GM21786 (cell line): ENCODE measurements around the gene BSCL2.
A peak's percentile ranks its signal among the peaks of the same experiment; 100 is the strongest.
"Not testable (repeated sequence)": the region's sequence is repeated elsewhere in the genome, so short reads cannot be mapped to it uniquely, and the experiment has no call there.

Experiments
- ATAC-seq: cut with Tn5 transposase; IDR thresholded peaks from one replicate; pipeline ENCODE4 v1.9.1; 2021; ENCODE audit not compliant: unreplicated experiment

BSCL2 gene

GRCh38 chr11:62688491-62688890 is 18.7 kb downstream of the BSCL2 start:
- no peak for ATAC-seq

DNA sequence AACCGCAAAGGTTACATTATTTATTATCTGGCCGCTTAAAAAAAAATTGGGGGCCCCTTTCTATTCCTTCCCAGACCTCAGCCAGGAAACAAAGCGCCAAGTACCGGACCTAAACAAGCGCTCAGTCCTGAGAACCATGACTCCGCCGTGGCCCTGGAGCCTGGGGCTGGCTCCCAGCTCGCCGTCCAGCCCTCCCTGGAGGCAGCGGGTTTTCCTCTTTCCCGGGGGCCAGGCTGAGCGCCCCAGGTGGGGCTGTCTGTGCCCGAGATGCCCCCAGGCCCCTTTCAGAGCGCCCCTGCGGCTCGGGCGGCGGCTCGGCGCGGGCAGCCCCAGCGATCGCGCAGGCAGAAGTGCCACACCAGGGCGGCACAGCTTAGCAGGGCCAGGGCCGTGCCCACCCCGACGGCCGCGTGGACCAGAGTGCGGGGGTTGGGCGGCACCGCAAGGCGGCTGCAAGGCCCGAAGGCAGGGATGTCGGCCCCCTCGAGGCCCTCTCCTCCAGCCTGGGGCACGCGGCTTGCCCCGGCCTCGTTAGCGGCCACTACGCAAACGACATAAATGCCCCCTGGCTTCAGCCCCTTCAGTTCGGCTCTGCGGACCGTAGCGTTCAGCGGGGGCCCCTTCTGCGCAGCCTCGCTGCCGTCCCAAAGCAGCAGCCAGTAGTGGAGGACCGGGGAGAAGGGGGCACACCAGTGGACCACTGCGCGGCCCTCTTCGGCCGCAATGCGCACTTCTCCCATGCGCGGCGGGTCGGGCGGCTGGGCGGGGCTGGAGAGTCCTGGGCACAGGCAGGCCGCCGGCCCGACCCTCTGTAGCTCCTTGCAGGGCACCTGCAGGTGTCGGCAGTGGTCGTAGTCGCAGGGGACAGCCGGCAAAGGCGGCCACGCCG is 19.5 kb downstream of the BSCL2 start:
- ATAC-seq, result no peak

DNA sequence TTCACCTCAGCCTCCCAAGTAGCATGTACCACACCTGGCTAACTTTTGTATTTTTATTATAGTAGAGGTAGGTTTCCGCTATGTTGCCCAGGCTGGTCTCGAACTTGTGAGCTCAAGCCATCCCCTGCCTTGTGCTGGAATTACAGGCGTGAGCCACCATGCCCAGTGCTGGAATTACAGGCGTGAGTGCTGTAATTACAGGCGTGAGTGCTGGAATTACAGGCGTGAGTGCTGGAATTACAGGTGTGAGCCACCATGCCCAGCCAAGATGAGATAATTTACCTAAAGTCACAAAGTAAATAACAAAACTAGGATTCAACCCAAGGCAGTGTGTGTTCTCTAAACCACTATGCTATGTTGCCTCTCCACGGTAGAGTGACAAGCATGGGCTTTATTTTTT is 24.7 kb downstream of the BSCL2 start:
- no peak for ATAC-seq

GRCh38 chr11:62680825-62681240 is 26.4 kb downstream of the BSCL2 start:
- peak; percentile 58 for ATAC-seq

GRCh38 chr11:62678770-62679696 is 28.2 kb downstream of the BSCL2 start, which contains the start of gene UBXN1:
Gene UBXN1, minus strand, starts transcription at chr11:62679073. Its CDS starts 150 bp downstream, at chr11:62678923.
- no peak for ATAC-seq

GRCh38 chr11:62678433-62678769 is 28.8 kb downstream of the BSCL2 start:
- no peak for ATAC-seq

DNA sequence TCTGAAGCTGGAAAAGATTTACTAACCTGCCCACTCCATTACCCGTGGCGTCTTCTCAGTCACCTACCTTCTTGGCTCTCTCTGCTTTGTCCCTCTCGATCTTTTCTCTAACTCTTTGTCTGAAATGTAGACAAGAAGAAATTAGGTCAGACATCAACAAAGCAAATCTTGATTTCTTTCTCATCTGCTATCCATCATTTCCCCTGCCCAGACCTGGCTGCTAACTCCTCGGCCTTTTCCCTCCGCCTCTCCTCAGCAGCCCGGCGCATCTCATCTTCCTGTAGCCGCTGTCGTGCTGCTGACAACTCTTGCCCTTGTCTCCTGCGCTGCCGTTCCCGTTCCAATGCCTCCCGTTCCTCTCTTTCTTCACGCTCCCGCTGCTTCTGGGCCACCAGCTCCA is 29.5 kb downstream of the BSCL2 start:
- no peak for ATAC-seq

DNA sequence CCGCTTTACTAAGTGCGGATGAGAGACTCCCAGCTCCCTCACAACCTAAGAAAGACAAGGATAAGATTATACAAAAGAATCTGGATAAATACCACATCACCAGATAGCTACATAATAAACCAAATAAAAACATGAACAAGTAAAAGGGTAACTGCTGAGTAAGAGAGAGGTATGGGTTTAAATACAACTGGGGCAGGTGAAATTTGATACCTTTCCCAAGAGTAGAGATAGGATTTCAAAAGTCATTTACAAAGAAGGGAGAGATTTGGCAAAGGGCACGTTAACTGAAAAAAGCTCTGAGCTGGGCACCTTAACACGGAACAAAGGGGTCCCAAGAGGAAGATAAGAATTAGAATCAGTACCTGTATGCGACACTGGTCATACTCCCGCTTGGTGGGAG is 30.1 kb downstream of the BSCL2 start:
- no peak for ATAC-seq

GRCh38 chr11:62676698-62677097 is 30.5 kb downstream of the BSCL2 start:
- no peak for ATAC-seq

DNA sequence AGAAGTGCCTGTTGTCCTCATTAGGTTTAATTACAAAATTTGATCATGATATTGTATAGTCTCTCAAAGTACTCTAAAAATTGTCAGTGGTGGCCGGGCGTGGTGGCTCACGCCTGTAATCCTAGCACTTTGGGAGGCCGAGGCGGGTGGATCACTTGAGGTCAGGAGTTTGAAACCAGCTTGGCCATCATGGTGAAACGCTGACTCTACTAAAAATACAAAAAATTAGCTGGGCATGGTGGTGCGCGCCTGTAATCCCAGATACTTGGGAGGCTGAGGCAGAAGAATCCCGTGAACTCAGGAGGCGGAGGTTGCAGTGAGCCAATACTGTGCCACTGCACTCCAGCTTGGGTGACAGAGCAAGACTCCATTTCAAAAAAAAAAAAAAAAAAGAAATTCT is 31.8 kb downstream of the BSCL2 start:
- not testable (repeated sequence) for ATAC-seq

DNA sequence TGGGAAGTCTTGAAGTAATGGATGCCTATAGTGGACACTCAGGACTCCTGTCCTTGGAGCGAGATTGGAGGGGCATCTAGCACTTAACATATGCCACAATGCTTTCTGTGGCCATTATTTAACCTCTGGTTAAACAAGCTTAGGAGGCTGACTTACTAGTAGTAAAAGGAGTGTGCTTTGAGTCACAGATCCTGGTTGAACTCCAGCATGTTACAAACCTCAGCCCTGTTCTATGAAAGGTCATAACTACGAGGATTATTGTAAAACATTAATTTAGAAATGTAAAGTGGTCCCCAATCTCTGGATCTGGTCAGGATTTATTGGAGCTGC is 34.1 kb downstream of the BSCL2 start:
- no peak for ATAC-seq

- ATAC-seq, result peak; percentile 58
Measured at GRCh38 chr11:62671608-62672389, 35.4 kb downstream of the BSCL2 start, which contains the start of the genes LBHD1 and UQCC3. Gene LBHD1, minus strand, starts transcription at chr11:62672267. Its CDS starts 2,236 bp downstream, at chr11:62670031. Gene UQCC3, plus strand, starts transcription at chr11:62671673. Its CDS starts 73 bp downstream, at chr11:62671746.

DNA sequence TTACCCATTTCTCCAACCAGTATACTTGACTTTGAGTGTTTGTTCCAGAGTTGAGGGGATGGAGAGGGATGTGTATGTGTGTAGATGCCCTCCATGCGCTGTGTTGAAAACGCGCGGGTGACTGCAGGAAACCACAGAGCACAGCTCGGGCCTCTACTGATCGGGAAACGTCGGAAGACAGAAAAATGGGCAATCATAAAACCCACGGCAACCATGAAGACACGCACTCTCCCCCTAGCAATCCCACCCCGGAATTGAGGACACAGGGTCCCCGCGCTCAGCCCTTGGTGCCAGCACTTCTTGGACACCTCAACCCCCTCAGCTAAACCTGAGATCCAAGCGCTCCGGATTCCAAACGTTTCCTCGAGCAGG is 36.0 kb downstream of the BSCL2 start:
- no peak for ATAC-seq

GRCh38 chr11:62669420-62670161 is 37.6 kb downstream of the BSCL2 start:
- no peak for ATAC-seq

DNA sequence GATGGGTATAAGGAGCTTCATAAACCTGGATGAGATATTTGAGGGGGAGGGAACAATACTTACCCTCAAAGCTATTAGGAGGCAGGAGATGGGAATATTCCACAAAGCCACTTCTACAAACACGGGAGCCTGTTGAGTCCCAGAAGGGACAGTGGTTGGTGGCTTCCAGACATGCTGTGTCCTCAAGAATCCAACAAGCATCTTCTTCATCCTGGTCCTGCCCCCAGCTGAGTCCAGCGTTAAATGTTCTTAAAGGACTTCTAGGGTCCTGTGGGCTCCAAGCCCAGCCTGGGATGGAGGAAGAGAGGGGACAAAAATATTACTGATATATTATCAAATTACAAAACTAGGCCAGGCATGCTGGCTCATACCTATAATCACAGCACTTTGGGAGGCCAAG is 39.8 kb downstream of the BSCL2 start:
- ATAC-seq, result no peak

- no peak for ATAC-seq
Measured at GRCh38 chr11:62666259-62666926, 40.8 kb downstream of the BSCL2 start.

DNA sequence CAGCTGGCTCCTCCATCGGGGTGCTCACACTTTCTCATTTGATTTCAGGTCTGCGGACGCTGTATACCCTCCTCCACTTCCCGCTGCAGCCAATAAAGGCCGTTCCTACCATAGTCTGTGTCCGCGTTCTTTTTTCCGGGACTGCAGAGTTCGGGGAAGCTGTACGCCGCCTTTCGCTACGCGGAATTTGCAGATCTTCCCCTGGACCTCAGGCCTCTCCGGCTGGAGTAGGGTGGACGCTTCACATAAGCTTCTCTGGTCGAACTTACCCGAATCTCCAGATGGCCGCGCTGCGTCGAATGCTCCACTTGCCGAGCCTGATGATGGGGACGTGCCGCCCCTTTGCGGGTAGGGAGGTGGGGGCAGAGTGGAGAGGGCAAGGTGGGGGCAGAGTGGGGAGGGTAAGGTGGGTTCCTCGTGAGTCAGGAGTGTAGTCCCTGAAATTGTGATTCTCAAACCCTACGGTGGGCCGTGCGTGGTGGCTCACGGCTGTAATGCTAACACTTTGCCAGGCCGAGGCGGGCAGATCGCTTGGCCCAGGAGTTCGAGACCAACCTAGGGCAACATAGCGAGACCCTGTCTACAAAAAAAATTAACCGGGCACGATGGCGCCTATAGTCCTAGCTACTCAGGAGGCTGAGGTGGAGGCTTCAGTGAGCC is 41.5 kb downstream of the BSCL2 start:
- ATAC-seq, result peak; percentile 16

DNA sequence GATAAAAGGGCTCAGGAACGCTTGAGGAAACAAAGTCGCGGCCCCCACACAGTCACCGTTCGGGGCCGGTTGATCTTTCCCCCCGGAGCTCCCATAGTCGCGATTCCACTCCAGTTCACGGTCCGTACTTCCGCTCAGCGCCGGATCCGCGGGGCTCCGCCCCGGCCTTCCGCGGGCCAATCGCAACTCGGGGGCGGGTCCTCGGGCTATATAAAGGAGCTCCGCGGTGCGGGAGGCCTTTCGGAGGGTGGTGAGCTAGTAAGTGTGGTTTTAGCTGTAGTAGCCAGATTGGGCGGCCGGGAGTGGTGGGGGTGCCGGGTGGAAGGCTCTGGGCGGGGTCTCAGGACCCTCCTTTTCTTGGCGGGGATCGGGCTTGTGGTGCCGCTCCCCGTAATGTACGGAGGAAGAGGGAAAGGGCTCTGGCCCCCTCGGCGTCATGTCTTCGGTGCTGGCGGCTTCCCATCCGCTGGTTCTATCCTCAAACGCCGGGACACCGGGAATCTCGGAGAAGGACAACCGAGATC is 42.1 kb downstream of the BSCL2 start, which contains the start of the genes C11orf98 and CSKMT:
C11orf98 (minus strand) TSS at position 136 of the 524 bp plus-strand sequence; CDS start at position 95, 41 bp downstream.
CSKMT (plus strand) TSS at position 238 of the 524 bp plus-strand sequence. CDS start 568 bp downstream, outside the sequence.
- ATAC-seq, result peak; percentile 71
